NOMO-1 treated with dmso at 0.1 percent for 144 hours (cell line): ENCODE data around the gene KRT6C.
"Not testable (repeated sequence)": the region's sequence is repeated elsewhere in the genome, so short reads cannot be mapped to it uniquely, and the experiment has no call there.

Experiments used
- DNase-seq: peaks from one replicate; lab custom pipeline; 2025; ENCODE audit not compliant: unreplicated experiment; lab: John Stamatoyannopoulos, UW

The KRT6C gene

DNA sequence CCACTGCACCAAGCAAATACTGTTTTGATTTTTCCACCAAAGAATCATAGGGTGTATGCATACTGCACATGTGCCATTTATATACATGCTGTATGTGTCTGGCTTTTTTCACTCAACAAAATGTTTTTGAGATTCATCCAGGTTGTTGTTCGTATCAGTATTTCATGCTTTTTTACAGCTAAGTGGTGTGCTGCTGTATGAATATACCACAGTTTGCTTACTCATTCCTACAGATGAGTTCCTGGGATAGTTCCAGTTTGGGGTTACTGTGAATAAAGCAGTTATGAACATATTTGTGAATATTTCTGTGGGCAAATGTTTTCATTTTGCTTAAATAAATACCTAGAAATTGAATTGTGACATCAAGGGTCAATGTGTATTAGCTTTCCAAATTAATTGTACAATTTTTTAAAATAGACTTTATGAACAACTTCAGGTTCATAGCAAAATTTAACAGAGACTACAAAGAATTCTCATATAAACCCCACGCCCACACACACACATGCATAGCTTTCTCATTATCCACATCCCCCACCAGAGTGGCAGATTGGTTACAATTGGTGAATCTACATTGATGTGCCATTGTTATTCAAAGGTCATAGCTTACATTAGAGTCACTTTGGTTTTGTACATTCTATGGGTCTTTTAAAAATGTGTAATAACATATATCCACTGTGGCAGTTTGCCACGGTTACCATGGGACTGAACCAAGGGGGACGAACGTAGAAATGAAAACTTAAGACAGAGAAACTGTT lies 26.4 kb upstream of the KRT6C start:
- no peak for DNase-seq

DNA sequence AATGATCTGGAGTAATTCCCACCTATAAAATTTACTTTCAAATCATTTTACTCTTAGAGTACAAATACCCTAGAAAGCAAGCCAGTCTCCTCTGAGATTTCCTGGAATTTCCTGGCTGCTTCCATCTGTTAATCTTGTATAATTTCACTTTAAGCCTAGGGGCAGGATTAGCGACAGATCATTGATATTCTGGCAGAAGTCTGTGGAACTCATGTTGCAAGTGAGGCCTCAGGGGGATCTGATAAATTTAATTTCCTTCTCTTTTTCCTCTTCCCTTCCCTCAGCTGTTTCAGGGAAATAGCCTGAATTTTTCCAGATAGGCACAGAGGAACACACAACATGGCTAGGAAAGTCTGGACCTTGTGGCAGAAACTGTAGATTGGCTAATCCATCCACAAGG lies 25.3 kb upstream of the KRT6C start:
- DNase-seq = no peak

DNA sequence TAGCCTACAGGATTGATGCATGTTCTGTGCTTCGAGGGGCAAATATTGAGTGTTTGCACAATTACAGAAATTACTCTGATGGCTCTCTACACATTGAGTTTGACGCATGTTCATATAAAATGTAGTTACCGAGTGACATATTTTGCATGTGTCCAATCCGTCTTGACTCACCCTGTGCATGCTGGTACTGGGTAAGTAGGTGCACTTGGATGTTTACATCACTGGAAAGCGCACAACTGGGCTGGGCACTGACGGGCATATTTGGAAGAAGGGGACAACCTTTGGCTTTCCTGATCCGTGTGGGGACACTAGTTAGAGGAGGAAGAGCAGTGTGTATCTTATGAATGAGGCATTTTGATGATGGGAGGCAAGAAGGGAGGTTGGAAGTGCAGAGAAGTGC lies 24.4 kb upstream of the KRT6C start:
- no peak for DNase-seq

DNA sequence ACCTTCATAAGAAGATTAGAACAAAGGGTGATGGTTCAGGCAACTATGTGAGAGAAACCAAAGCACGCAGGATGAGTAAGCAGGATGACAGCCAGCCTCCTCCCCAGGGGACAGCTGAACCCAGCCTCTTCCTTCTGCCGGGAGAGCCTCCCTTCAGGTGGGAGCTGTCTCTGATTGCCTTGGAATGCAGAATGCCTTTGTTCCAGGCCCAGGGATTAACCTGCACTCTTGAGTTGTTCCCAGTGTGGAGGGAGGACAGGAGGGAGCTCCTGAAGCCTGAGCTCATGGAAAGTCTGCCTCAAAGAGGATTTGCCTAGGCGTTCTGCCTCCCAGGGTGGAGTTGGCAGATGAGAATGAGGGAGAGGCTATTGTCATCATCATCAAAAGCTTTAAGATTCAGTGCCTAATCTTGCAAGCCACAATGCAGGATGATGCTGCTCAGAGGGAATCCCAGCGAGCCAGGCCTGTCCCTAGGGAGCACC lies 23.0 kb upstream of the KRT6C start:
- no peak for DNase-seq

DNA sequence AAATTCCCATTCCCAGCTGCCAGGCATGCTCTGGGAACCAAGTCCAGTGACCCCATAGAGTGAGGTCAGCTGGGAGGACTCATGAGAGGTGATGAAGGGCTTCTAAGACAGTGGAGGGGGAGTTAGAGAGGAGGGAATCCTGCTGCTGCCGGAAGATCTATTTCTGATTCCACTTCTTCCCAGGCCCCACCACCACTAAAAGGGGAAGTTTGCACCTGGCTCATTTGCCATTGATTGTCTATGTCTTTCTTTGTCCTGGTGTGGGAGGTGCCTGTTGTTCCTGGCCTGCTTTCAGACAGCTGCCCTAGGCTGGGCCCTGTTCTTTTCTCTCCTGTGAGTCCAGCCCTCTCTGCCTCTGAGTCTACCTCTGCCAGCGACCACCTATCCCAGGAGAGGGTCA lies 22.4 kb upstream of the KRT6C start:
- no peak for DNase-seq

DNA sequence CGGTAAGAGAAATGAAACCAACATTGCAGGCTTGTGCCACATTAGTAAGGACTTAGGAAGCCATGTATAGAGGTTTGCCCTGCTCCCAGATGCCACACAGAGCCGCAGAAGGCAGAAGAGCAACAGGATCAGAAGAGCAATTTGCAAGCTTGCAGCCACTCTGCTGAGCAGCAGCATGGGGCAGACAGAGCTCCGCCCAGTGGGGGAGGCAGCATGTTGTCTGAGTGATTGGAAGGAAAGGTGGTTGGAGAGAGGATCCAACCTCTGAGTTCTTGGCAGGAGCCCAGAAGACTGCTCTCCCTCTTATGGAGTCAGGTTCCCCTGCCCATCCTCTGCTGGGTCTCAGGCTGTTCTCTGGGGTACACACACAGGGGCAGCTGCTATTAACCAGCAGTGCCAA lies 21.8 kb upstream of the KRT6C start:
- DNase-seq = no peak

DNA sequence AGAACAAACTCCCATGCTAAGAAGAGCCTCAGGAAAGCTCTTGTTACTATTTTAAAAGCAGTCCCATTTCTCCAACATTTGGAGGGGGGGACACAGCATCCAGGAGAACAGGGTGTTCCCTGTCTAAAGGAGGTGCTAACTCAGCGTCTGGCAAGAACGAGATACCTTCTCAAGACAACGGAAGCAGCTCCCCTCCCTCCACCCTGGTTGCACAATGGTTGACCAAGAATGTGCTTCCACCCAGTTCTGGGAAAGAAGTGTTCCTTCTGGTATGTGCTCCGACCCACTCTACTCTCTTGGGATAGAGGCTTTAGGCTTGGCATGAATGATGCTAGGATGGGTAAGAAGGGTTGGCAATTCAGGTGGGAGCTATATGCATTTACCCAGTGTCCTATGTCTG lies 20.9 kb upstream of the KRT6C start:
- DNase-seq = no peak

DNA sequence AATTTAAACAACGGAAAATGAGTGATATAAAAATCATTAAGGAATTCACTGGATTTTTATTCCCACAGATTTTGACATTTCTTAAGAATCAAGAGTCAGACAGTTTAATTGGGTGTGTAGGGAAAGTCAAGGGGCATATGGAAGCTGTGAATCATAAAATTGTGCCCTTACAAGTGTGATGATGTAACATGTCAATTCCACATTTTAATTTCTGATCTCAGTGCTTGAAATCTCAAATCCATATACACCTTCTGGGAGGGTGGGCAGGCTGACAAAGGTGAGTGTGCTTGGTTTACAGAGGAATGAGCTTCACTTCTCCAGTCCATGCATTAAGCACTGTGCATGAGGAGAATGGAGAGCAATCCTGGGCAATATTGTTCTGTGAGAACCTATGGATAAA lies 20.5 kb upstream of the KRT6C start:
- no peak for DNase-seq

DNA sequence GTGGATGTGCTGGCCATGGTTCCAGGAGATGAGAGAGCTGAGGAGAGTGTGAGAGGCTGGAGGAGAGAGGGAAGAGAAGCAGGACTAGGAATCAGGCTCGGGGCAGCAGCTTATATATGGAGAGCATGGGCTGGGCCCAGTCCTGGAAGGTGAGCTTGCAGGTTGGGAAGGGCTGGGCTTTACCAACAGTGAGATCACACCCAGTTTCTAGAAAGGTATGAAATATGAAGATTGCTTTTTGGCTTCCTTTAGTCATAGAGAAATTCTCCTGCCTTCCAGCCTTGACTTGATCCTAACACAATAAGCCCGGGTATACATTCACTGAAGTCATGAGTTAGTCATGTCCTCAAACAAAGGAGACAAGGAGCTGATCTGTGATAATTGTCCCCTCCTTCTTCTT lies 19.6 kb upstream of the KRT6C start, which contains the start of gene KRT6A:
KRT6A (minus strand) TSS at position 86 of the 400 bp plus-strand sequence; CDS start at position 17, 69 bp downstream.
- DNase-seq = no peak

DNA sequence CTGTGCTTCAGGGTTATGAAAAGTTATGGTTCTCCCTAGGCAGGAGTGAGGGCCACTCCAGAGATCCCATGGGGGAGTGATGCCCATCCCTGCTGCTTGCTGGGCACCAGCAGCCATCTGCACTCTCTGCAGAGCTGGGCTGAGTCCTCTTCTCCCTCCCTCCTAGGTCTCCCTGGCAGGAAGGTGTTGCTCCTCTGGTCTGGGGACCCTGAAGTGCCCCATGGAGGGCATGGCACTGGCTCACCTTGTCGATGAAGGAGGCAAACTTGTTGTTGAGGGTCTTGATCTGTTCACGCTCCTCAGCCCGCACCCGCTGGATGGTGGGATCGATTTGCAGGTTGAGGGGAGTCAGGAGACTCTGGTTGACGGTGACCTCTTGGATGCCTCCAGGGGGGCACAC lies 18.8 kb upstream of the KRT6C start:
- not testable (repeated sequence) for DNase-seq

DNA sequence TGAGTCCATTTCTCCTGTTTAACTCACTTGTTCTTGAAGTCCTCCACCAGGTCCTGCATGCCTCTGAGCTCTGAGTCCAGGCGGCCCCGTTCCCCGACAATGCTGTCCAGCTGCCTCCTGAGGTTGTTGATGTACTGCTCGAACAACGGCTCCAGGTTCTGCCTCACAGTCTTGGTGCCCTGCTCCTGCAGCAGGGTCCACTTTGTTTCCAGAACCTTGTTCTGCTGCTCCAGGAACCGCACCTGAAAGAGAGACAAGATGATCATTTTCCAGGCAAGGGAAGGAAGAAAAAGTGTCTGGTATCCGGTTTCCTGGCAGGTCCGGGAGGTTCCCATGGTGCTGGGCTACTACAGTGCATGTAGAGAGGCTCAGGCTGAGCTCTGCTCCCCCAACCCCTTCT lies 17.9 kb upstream of the KRT6C start:
- not testable (repeated sequence) for DNase-seq

DNA sequence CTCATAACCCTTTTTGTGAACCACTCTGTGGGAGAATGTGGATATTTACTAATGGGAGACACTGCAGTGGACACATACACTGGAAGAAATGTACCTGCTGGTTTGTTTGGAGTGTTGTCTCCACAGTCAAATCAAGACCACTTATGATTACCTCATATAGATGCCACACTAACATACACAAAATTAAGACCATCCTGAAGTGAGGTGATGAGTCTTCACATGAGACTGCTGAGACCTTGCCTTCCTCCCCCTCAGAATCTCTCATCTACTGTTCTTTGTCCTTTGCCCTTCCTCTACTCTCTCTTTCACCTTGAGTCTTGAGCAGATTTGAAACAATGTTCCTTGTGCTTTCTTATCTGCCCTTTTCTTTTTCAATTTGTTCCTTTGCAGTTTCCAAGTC lies 15.1 kb upstream of the KRT6C start:
- DNase-seq = no peak

DNA sequence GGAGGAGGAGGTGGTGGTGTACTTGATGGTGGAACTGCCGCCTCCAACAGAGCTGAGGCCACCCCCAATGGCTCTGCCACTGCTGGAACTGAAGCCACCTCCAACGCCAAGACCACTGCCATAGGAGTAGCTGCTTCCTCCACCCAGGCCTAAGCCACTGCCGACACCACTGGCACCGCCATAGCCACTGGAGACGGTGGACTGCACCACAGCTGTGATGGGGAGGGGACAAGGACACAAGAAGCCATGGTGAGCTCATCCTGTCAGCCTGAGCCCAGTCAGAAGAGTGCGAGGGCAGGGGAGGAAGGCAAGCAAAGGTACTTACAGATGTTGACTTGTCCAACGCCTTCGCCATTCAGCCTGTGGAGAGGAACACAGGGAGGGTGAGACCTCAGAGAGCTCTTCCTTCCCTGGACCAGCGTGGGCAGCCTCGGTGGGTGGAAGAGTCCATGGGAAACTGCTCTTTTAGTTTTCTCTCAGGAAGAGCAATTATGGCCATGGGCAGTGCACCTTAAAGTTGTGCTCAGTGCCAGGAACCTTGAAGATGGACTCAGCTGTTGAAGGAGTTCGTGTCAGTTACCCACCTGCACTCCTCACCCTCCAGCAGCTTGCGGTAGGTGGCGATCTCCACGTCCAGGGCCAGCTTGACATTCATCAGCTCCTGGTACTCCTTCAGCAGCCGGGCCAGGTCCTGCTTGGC lies 14.3 kb upstream of the KRT6C start:
- not testable (repeated sequence) for DNase-seq

DNA sequence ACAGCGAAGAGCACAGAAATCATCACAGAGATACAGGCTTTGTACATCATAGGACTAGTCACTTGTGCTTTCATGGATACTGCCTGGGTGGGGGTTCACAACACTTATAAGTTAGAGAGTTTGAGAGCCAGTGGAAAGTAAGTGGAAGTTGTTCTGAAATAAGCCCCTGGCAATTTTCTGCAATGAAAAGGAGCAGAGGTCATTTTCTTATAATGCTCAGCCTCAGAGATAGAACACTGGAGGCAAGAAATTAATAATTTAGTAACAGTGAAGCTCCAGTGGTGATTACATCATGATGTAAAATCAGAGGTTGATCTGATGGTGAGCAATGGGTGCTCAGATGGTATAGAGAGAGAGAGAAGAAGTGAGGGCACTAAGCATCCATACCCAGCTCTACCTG lies 13.6 kb upstream of the KRT6C start:
- no peak for DNase-seq

DNA sequence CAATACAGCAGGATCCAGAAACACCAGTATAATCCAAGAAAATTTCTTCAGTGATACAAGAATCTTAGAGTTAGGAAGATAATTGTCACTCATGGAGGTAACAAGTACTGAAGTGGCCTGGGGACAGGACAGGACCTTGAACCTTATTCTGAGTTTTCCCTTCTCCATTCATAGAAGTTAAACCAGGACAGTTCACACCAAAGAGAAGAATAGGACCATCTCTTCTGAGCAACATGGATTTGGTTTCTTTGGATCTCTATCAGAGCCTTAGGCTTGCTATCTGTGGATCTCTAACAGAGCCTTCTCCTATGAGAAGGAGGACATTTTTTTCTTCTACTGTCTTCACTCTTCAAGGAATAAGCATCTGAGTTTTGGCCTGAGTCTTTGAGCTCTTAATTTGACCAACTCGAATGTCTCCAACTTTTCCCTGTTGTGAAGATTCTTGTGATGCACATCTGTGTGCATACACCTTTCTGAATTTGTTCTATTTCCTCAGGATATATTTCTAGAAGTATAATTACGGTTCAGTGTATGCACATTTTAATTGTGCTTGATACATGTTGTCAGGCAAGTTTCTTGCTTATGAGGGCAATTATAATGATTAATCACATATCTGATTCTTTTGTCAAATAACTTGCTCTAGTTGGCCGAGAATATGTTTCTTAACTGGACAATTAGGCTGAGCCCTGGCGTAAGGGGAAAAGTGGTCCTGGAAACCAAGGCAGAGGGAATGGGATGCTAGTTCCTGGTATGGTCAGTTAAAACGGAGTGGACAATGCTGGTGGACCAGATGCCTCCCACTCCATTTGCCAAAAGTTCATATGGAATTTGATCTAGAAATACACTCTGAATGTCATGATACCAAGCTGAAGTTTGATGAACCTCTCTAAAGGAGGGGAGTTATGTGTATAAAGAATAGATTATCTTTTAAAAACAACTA lies 12.8 kb upstream of the KRT6C start:
- no peak for DNase-seq

DNA sequence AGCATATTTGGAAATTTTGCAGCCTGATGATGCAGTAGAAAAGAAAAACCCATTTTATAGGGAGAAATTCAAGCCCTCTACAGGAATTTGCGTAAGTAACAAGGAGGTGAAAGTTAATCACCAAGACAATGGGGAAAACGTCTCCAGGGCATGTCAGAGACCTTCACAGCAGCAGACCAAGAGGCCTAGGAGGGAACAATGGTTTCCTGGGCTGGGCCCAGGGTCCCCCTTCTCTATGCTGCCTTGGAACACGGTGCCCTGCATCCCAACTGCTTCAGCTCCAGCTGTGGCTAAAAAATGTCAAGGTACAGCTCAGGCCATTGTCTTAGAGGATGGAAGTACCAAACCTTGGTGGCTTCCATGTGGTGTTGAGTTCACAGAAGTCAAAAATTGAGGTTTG lies 6.5 kb upstream of the KRT6C start:
- no peak for DNase-seq

DNA sequence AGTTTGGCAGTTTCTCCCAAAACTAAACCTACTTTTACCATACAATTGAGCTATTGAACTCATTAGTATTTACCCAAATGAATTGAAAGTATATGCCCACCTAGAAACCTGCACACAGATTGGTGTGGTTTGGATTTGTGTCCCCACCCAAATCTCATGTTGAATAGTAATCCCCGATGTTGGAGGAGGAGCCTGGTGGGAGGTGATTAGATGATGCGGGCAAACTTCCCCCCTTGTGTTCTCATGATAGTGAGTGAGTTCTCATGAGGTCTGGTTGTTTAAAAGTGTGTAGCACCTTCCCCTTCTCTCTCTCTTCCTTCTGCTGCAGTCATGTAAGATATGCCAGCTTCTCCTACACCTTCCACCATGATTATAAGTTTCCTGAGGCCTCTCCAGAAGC lies 4.0 kb upstream of the KRT6C start:
- DNase-seq = no peak

DNA sequence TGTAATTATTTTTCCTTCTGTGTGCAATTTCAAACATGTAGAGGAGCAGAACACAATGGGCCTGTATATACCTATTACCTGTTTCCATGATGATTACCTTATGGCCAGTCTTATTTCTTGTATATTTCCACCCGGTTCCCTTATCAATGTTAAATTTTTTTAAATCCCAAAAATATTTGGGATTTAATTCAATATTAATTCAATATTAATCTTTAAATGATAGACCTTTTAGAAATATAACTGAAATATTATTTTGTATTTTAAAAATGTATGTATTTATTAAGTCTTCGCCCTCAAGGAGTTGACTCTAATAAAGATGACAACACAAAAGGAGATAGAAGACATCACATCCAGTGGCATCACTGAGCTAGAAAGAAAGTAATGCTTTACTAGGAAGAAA lies 607 bp upstream of the KRT6C start:
- DNase-seq = no peak

DNA sequence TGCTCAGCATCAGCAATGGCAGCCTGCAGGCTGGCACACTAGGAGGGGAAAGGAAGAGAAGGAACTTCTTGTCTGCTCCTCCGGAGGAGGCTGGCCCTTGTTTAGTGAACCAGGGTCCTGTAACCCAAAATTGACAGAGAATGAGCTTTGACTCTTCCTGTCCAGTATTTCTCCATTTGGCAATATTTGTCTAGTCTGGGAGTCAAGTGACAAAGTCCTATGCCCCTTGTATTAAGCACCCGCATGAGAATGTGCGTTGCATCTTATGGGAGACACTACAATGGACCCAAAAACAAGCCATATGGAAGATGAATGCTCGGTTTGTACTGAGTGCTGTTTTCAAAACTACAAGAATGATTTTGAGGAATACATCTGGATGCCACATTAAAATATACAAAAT lies 3.8 kb downstream of the KRT6C start:
- no peak for DNase-seq

DNA sequence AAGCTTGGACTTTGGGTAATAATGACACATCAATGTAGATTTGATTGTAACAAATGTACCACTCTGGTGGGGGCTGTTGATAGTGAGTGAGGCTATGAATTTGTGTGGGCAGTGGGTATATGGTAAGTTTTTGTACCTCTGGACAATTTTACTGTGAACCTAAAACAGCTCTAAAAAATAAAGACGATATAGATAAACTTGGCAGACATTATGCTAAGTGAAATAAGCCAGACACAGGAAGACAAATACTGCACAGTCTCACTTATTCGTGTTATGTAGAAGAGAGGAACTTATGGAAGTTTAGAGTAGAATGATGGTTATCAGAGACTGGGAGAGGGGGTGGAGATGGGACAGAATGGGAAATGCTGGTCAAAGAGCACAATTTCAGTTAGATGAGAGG lies 8.7 kb downstream of the KRT6C start:
- no peak for DNase-seq

DNA sequence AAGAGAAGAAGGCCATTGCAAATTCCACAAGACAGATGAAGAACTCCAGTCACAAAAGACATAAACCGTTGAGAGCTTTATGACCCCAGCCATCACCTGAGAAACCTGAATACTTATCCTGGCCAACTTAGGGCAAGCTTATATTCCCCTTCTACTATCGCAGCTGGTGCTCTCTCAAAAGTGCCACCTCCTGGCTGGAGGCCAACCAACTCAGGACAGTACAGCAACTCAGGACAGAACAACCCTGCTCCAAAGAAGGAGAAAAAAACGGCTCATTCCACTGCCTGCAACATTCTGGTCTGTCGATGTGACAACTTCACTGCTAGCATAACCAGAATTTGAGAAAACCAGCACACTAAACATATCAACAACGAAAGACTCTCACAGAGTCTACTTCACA lies 11.9 kb downstream of the KRT6C start:
- DNase-seq = no peak
